ENCODE measurements around the gene AP3D1.

AP3D1 gene

DNA sequence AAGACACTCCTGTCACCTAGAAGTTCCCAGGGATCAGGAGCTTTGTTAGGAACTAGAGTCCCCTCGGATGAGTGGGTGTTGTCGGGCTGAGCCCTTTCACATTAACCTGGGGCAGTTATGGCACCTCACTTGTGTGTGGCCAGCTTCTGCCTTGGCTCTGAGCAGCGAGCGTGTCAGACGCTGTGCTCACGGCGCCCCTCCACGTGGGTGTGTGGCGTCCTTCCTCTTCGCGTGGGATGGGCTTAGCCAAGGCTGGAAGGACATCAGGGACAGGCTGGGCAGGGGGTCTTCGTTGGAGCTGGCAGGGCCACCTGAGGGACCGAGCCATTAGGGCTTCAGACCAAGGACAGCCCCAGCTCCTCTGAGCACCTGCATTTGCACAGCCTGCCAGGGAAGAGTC lies 35.8 kb upstream of the AP3D1 start:
- TF ChIP-seq, protein P1, sequence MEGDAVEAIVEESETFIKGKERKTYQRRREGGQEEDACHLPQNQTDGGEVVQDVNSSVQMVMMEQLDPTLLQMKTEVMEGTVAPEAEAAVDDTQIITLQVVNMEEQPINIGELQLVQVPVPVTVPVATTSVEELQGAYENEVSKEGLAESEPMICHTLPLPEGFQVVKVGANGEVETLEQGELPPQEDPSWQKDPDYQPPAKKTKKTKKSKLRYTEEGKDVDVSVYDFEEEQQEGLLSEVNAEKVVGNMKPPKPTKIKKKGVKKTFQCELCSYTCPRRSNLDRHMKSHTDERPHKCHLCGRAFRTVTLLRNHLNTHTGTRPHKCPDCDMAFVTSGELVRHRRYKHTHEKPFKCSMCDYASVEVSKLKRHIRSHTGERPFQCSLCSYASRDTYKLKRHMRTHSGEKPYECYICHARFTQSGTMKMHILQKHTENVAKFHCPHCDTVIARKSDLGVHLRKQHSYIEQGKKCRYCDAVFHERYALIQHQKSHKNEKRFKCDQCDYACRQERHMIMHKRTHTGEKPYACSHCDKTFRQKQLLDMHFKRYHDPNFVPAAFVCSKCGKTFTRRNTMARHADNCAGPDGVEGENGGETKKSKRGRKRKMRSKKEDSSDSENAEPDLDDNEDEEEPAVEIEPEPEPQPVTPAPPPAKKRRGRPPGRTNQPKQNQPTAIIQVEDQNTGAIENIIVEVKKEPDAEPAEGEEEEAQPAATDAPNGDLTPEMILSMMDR (IDR thresholded peaks at IDR 0.05) = no peak
- no peak for DNase-seq
- H3K27me3 ChIP-seq = no peaks in the 10 kb centered on the region
- H3K4me3 ChIP-seq = no peak overlapping the region
- peaks cover 7 to 59% (median 42%) of the 10 kb centered on the region in 4 donors for H3K4me1 ChIP-seq
- peak overlapping the region; percentile 85 to 89 for H3K27ac ChIP-seq
- intact Hi-C loops (cut with DNase I; ENCODE audit: low total_unique reads) = no loop called here
- H3K9me3 ChIP-seq = no peaks in the 10 kb centered on the region
- peaks cover 12 to 44% (median 27%) of the 10 kb centered on the region in 3 donors for H3K36me3 ChIP-seq

DNA sequence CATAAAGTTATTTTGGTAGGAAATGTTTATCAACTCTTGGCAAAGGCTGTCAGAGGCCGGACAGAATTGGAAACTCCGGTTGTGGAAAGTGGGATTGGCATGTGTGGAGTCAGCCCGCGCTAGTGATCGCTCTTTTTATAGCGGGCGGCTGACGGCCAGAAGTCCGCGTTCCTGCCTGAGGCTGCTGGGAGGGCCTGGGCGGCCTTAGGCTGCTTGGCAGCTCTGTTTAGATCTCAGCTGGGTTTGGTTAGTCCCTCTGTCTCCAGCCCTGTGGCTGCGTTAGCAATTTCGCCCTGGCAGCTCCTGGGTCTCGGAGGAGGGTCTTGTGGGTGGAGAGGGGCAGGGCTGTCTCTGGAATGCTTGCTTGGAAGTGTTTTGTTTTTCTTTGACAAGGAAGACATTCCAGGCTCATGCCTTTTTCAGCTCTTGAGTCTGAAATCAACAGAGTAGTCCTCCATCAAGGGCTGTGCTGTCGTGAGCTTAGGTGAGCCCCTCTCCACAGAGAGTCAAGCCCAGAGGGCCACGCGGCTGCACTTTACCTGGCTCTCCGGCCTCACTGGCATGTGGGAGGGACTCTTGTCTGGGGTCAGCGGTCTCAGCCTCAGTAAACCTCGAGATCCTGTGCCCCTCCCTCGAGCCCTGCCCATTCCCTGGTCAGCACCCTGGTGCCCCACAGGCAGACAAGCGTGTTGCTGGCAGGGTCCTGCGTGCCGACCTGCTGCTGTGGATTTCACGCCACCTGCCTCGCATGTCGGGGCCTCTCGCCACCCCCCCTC lies 34.9 kb upstream of the AP3D1 start:
- Histone ChIP-seq H3K36me3 (peaks cover 3 to 44% (median 18%) of the 10 kb centered on the region in 3 donors), H3K4me1 (peaks cover 7 to 59% (median 45%) of the 10 kb centered on the region in 4 donors), H3K4me3 (peak overlapping the region; percentile 30 to 36), H3K9me3 (no peaks in the 10 kb centered on the region), H3K27ac (peak overlapping the region; percentile 85 to 89), H3K27me3 (no peaks in the 10 kb centered on the region)
- intact Hi-C loops (cut with DNase I; ENCODE audit: low total_unique reads) = no loop called here
- peak; percentile 91 to 96 for DNase-seq
- TF ChIP-seq, protein P1 (IDR thresholded peaks at IDR 0.05) = no peak

DNA sequence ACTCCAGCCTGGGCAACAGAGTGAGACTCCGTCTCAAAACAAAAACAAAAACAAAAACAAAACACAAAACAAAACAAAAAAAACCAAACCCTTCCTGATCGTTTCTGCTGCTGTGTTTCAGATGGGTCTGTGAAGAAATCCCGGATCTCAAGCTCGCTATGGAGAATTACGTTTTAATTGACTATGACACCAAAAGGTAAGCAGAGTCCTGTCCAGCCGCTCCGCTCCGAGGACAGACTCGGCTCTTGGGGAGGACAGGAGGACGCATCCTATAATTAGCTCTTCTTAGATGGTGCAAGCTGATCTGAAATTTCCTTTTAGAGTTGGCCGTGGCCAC lies 34.3 kb upstream of the AP3D1 start:
- no peak for DNase-seq
- intact Hi-C loops (cut with DNase I; ENCODE audit: low total_unique reads) = no loop called here
- H3K27ac ChIP-seq = peak overlapping the region; percentile 85 to 89
- no peaks in the 10 kb centered on the region for H3K9me3 ChIP-seq
- peak overlapping the region; percentile 30 to 36 for H3K4me3 ChIP-seq
- H3K27me3 ChIP-seq = no peaks in the 10 kb centered on the region
- TF ChIP-seq, protein P1 (IDR thresholded peaks at IDR 0.05) = no peak
- peaks cover 7 to 59% (median 45%) of the 10 kb centered on the region in 4 donors for H3K4me1 ChIP-seq
- H3K36me3 ChIP-seq = peaks cover 0 to 44% (median 18%) of the 10 kb centered on the region in 3 donors

- DNase-seq = no peak
- Histone ChIP-seq H3K36me3 (peaks cover 0 to 34% (median 9%) of the 10 kb centered on the region in 3 donors), H3K4me1 (peaks cover 7 to 58% (median 45%) of the 10 kb centered on the region in 4 donors), H3K4me3 (no peak overlapping the region), H3K27ac (peak overlapping the region in 1 of 2 donors; percentile 89), H3K9me3 (no peaks in the 10 kb centered on the region), H3K27me3 (no peaks in the 10 kb centered on the region)
- TF ChIP-seq, protein P1 (IDR thresholded peaks at IDR 0.05) = no peak
- intact Hi-C loops (cut with DNase I; ENCODE audit: low total_unique reads) = no loop called here
Observed at GRCh38 chr19:2184422-2184975, 33.1 kb upstream of the AP3D1 start.

DNA sequence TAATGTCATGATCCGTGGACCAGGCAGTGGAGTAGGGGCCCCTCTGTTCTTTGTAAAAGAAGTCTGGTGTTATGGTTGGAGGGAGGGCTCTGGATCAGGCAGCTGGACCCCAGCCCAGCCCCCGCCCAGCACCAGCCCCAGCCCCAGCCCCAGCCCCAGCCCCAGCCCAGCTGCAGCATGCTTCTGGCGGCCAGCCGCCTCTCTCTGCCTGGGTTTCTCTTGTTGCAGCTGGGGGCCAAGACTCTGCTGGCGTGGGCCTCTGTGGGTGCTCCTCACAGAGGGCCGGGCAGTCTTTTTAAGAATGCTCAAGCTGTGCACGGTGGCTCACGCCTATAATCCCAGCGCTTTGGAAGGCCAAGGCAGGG lies 30.2 kb upstream of the AP3D1 start:
- H3K27me3 ChIP-seq = no peaks in the 10 kb centered on the region
- H3K9me3 ChIP-seq = no peaks in the 10 kb centered on the region
- H3K4me3 ChIP-seq = no peak overlapping the region
- peaks cover 0 to 22% (median 7%) of the 10 kb centered on the region in 3 donors for H3K36me3 ChIP-seq
- TF ChIP-seq, protein P1 (IDR thresholded peaks at IDR 0.05) = no peak
- intact Hi-C loops (cut with DNase I; ENCODE audit: low total_unique reads) = no loop called here
- H3K4me1 ChIP-seq = peaks cover 0 to 43% (median 30%) of the 10 kb centered on the region in 4 donors
- H3K27ac ChIP-seq = no peak overlapping the region
- no peak for DNase-seq

Measured in tibial artery (tissue), 4 donors.